Uterus (tissue), 4 donors: Measurements from ENCODE around the gene NECTIN4. TPM values are rescaled to one million over a fixed set of nuclear protein-coding genes. Genes with fewer than 3 reads are reported as not detected.
A peak's percentile ranks its signal among the peaks of the same experiment; 100 is the strongest.

Source experiments
- DNase-seq, 2 donors: peaks; one replicate each; pipeline ENCODE4 v3.0.0-alpha.2; 2019 to 2020
- H3K27ac ChIP-seq, 2 donors: fragments of 200-600 bp; sonication (generic); 1 replicate in 1 of 2; 2 replicates in 1 of 2; pipeline ENCODE4 v1.5.1; 2016 to 2018
- H3K27me3 ChIP-seq, 2 donors: fragments of 200-600 bp; sonication (generic); one replicate each; pipeline ENCODE4 v1.5.1; 2018 to 2019; ENCODE audit warnings: control low read depth in 1 of 2
- H3K36me3 ChIP-seq, 2 donors: fragments of 200-600 bp; sonication (generic); one replicate each; pipeline ENCODE4 v1.5.1; 2019; ENCODE audit warnings: control low read depth in 1 of 2
- H3K4me1 ChIP-seq, 2 donors: fragments of 200-600 bp; sonication (generic); one replicate each; pipeline ENCODE4 v1.5.1; 2018 to 2019; ENCODE audit warnings: control low read depth in 1 of 2
- H3K4me3 ChIP-seq, 2 donors: fragments of 200-600 bp; sonication (generic); 1 replicate in 1 of 2; 2 replicates in 1 of 2; pipeline ENCODE4 v1.5.1; 2018 to 2019; ENCODE audit warnings: mild to moderate bottlenecking in 1 of 2
- H3K9me3 ChIP-seq, 2 donors: fragments of 200-600 bp; sonication (generic); one replicate each; pipeline ENCODE4 v1.5.1; 2019; ENCODE audit warnings: control low read depth in 1 of 2
- POLR2A ChIP-seq, 2 donors: fragments of 450-650 bp; IDR thresholded peaks; one replicate each; pipeline ENCODE4 v1.6.1; 2016; ENCODE audit warnings: antibody characterized with exemption in 2 of 2, mild to moderate bottlenecking in 1 of 2, moderate library complexity in 1 of 2
- intact Hi-C: fragments of 100-400 bp; cut with DNase I; formaldehyde crosslinking; loops from one replicate; pipeline ENCODE4 v1.15.1; 2023; ENCODE audit warnings: low total_unique reads
- total RNA-seq, 4 donors: library from RNA; depleted of rRNA in 3 of 4; stranded (reverse); fragments of >200 nt in 3 of 4; gene quantifications; one replicate each; pipeline versions ENCODE4 v1.1.0 to v1.2.4, GENCODE V29; 2014 to 2023
- TF ChIP-seq, protein P1 (sequence below), 4 experiments: fragments of 200-600 bp in 2 of 4; fragments of 450-650 bp in 2 of 4; sonication (generic) in 2 of 4; IDR thresholded peaks; one replicate each; pipeline ENCODE4 v1.5.1; 2016 to 2019; ENCODE audit warnings: antibody characterized with exemption in 4 of 4, mild to moderate bottlenecking in 2 of 4, moderate library complexity in 1 of 4
- donor health status: DM: yes; HTN: yes; CAD: no.

NECTIN4 gene
- total RNA-seq, 4 donors from 2014 or later, result 2.1 TPM; not detected in 3

DNA sequence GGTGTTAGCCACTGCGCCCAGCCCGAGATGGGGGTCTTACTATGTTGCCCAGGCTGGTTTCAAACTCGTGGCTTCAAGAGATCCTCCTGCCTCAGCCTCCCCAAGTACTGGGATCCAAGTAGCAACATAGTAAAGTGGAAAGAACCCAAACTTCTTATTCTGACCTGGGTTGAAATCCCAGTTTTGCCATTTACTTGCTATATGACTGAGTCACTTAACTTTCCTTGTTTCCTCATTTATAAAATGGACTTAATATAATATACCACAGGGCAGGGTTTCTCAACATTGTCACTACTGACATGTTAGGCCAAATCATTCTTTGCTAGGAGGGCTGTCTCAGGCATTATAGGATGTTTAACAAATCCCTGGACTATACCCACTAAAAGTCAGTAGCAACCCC, 21.8 kb upstream of the NECTIN4 start:
- DNase-seq, result no peak
- Histone ChIP-seq H3K9me3 (no peaks in the 10 kb centered on the region), H3K4me1 (no peaks in the 10 kb centered on the region), H3K27ac (no peak overlapping the region), H3K27me3 (no peaks in the 10 kb centered on the region), H3K4me3 (no peak overlapping the region), H3K36me3 (no peaks in the 10 kb centered on the region)
- intact Hi-C loops, result no loop called here
- no peak for TF ChIP-seq POLR2A (IDR thresholded peaks at IDR 0.05)
- TF ChIP-seq, protein P1, sequence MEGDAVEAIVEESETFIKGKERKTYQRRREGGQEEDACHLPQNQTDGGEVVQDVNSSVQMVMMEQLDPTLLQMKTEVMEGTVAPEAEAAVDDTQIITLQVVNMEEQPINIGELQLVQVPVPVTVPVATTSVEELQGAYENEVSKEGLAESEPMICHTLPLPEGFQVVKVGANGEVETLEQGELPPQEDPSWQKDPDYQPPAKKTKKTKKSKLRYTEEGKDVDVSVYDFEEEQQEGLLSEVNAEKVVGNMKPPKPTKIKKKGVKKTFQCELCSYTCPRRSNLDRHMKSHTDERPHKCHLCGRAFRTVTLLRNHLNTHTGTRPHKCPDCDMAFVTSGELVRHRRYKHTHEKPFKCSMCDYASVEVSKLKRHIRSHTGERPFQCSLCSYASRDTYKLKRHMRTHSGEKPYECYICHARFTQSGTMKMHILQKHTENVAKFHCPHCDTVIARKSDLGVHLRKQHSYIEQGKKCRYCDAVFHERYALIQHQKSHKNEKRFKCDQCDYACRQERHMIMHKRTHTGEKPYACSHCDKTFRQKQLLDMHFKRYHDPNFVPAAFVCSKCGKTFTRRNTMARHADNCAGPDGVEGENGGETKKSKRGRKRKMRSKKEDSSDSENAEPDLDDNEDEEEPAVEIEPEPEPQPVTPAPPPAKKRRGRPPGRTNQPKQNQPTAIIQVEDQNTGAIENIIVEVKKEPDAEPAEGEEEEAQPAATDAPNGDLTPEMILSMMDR (IDR thresholded peaks at IDR 0.05), result no peak

DNA sequence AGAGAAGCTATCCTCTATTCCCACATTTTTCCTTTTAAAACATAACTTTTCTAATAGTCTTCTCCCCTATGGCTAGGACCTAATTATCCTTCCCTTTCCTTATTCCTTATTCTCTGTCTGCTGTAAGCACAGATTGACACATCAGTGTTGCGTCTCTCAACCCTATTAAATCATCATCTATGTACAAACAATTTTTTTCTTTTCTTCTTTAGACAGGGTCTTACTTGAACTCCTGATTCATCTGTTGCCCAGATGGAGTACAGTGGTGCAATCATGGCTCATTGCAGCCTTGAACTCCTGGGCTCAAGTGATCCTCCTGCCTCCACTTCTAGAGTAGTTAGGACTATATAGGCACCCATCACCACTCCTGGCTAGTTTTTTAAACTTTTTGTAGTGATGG, 17.1 kb upstream of the NECTIN4 start:
- DNase-seq, result no peak
- no peak for TF ChIP-seq POLR2A (IDR thresholded peaks at IDR 0.05)
- TF ChIP-seq, protein P1 (IDR thresholded peaks at IDR 0.05), result no peak
- Histone ChIP-seq H3K27ac (no peak overlapping the region), H3K9me3 (no peaks in the 10 kb centered on the region), H3K27me3 (no peaks in the 10 kb centered on the region), H3K4me1 (no peaks in the 10 kb centered on the region), H3K36me3 (no peaks in the 10 kb centered on the region), H3K4me3 (no peak overlapping the region)
- intact Hi-C loops, result no loop called here

DNA sequence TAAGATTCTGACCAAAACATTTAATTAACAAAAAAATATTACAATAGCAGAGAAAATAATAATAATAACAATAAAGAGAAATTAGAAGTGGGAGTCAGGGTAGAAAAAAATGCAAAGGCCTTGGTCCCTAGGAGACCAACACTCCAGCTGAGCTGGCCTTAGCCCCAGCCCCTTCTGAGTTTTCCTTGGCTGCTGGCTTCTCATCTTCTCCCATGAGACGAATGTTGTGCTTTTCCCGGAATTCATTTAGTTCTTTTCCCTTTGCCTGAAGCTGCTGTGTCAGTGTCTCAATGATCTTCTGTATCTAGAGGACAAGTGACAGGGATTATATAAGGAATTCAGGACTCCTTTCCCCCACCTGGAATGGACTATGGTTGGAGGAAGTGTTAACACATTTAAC, 11.2 kb upstream of the NECTIN4 start:
- Histone ChIP-seq H3K27ac (no peak overlapping the region), H3K4me3 (no peak overlapping the region), H3K9me3 (no peaks in the 10 kb centered on the region), H3K4me1 (peaks cover 0 to 5% of the 10 kb centered on the region in 2 donors), H3K36me3 (no peaks in the 10 kb centered on the region), H3K27me3 (no peaks in the 10 kb centered on the region)
- DNase-seq, result no peak
- TF ChIP-seq, protein P1 (IDR thresholded peaks at IDR 0.05), result no peak
- TF ChIP-seq POLR2A (IDR thresholded peaks at IDR 0.05), result no peak
- intact Hi-C loops, result no loop called here

DNA sequence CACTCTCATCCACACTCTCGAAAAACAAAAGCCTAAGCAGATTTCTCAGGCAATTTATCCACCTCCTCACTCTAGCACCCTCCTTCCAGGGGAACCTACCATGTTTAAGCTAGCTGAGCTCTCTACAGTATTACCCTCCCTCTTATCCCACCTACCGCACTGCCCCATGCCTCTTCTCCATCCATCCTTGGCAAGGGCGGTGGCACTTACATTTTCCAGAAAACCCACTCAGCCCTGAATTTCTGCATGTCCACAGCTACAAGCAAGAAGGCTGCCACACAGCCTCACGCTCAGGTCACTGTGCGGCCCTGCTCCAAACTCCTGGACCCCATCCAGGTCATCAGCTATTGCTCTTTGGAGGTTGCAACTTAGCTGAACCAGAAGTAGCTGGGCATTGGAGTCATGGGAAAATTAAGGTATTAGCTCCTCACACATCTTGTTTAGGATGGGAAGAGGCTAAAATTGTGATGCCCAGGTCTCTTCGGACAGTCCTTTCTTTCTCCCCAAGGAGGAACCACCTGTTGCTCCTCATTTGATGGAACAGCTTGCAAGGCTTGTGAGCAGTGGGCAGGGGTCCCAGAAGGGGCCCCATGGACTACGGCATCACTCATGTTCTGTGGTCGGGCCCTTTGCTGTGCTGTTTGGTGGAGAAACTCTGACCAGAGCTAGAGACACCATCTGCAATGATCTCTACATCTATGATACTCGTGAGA, 9.9 kb upstream of the NECTIN4 start:
- no peak for DNase-seq
- TF ChIP-seq, protein P1 (IDR thresholded peaks at IDR 0.05), result no peak
- no peak for TF ChIP-seq POLR2A (IDR thresholded peaks at IDR 0.05)
- no peaks in the 10 kb centered on the region for H3K36me3 ChIP-seq
- no peaks in the 10 kb centered on the region for H3K9me3 ChIP-seq
- peak overlapping the region; percentile 52 to 78 for H3K27ac ChIP-seq
- intact Hi-C loops, result no loop called here
- peak overlapping the region in 1 of 2 donors; percentile 56 for H3K4me3 ChIP-seq
- H3K27me3 ChIP-seq, result no peaks in the 10 kb centered on the region
- peaks cover 0 to 5% of the 10 kb centered on the region in 2 donors for H3K4me1 ChIP-seq

DNA sequence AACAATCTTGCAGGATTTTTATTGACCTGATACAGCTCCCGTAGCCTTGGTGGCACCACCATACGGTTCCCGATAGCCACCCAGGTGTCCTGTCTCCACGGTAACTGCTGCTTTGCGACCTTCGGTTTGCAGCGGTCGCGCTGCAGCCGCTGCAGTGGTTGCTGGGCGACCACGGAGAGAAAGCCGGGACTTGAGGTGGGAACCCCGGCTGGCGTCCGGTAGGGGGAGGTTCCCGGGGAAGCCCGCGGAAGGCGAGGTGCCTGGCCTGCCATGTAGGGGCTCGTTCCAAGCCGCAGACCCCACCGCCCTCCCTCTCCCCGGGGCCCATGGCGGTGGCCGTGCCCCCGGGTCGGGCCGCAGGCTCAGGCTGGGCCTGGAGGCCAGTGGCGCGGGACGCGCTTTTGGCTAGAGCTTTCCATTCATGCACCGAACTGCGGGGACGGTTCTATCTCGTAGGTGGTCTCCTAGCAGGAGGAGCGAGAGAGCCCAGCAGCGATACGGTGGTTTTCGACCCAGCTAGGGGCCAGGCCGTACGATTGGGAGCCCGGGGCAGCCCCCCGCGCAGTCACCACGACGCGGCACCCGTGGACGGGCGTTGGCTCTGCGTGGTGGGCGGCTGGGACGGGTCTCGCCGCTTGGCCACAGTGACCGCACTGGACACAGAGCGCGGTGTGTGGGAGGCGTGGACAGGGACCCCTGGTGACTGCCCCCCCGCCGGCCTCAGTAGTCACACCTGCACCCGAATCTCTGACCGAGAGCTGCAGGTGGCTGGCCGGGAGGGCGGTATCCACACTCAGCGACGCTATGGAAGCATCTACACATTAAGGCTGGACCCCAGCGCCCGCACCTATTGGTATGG, 9.1 kb upstream of the NECTIN4 start, which contains the start of gene KLHDC9:
TSS of gene KLHDC9 (plus strand) at position 152 of the 859 bp plus-strand sequence. CDS start at position 327, 175 bp downstream.
- Histone ChIP-seq H3K27me3 (no peaks in the 10 kb centered on the region), H3K9me3 (no peaks in the 10 kb centered on the region), H3K36me3 (no peaks in the 10 kb centered on the region), H3K4me3 (peak within 1 kb of the TSS; percentile 48 to 56), H3K27ac (peak within 1 kb of the TSS; percentile 52 to 78), H3K4me1 (peaks cover 0 to 5% of the 10 kb centered on the region in 2 donors)
- TF ChIP-seq POLR2A (IDR thresholded peaks at IDR 0.05), result no peak
- TF ChIP-seq, protein P1 (IDR thresholded peaks at IDR 0.05), result peak in 3 of 4 experiments; percentile 15 to 26 (median 26)
- intact Hi-C loops, result no loop called here
- DNase-seq, result peak; percentile 78 to 80
